Measurements from ENCODE around the gene CDC42EP5.
"Not testable (repeated sequence)": the region's sequence is repeated elsewhere in the genome, so short reads cannot be mapped to it uniquely, and the experiment has no call there.

The CDC42EP5 gene

GRCh38 chr19:54489341-54489740, 16.2 kb upstream of the CDC42EP5 start:
- no peak for DNase-seq

GRCh38 chr19:54485851-54486250, 12.8 kb upstream of the CDC42EP5 start:
- DNase-seq, result peak in 1 of 2 donors; percentile 22

DNA sequence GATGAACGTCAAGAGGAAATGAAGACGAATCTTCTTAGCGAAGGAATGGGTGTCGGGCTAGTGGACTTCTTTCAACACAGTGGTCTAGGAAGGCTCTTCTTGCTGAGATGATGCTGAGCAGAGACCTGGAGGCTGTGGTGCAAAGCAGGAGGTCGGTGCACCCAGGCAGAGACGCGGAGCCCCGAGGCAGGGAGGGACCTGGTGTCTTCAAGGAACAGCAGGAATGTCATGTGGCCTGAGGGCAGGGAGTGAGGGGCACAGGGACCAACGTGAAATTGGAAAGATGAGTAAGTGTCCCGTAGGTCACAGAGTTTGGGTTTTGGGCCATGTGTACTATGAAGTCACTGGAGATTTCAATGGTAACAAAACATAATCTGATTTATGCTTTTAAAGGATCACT, 11.4 kb upstream of the CDC42EP5 start:
- no peak for DNase-seq

GRCh38 chr19:54482889-54483288, 9.8 kb upstream of the CDC42EP5 start:
- peak; percentile 59 to 81 for DNase-seq

GRCh38 chr19:54481326-54481930, 8.3 kb upstream of the CDC42EP5 start:
- DNase-seq, result peak; percentile 12 to 25

GRCh38 chr19:54480051-54480450, 7.0 kb upstream of the CDC42EP5 start:
- DNase-seq, result peak; percentile 55 to 82

DNA sequence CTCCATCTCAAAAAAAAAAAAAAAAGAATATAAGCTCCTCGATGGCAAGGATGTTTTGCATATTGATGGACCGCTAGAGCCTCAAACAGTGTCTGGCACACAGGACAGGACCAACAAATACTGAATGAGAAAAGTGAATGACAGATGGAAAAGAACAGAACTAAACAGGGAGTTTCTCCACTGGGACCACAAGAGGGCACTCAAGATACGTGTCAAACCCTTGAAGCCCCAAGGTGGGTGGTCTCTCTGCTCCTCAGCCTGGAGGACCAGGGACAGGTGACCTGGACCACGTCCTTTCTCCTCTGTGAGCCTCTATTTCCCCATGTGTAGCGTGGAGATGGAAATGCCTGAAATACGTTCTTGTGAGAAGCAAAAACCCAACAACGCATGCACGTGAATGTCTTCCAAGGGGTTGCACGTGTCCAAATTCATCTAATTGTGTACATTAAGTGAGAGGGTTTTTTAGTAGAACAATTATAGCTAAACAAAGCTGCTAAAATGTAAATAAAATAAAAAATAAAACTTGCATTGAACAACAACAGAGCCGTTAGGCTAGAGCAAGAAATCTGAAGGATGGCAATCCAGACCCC, 5.7 kb upstream of the CDC42EP5 start:
- peak; percentile 30 to 33 for DNase-seq

DNA sequence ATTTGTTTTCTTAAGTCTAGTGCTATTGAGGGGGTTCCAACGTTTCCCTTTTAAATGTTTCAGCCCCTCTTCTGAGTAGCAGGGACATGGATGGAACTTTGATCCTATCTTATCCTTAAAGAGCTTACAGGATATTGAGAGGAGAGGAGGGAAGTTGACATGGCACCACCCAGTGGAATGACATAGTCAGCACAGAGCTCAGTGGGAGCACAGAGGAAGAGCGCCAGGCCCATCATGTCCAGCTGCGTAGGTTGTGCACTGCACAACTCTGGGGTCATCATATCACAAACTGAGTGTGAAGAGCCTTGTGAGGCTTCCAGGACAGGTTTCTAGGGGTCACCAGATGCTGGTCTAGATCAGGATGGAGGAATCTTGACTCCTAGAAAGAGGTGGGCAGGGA, 4.6 kb upstream of the CDC42EP5 start:
- DNase-seq, result peak; percentile 20 to 47

DNA sequence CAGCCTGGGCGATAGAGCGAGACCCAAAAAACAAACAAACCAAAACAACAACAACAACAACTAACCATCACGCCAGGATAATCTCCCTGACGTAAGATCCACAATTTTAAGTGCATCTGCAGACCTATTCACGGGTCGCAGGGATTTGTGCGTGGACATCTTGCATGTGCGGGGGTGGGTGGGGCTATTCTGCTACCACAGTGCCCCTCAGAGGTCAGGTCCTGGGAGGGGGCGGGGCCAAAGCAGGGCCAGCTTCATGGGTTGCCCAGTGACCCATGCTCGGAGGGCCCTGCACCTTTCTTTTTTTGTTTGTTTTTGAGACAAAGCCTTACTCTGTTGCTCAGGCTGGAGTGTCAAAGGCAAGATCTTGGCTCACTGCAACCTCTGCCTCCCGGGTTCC, 2.6 kb upstream of the CDC42EP5 start:
- DNase-seq, result no peak

DNA sequence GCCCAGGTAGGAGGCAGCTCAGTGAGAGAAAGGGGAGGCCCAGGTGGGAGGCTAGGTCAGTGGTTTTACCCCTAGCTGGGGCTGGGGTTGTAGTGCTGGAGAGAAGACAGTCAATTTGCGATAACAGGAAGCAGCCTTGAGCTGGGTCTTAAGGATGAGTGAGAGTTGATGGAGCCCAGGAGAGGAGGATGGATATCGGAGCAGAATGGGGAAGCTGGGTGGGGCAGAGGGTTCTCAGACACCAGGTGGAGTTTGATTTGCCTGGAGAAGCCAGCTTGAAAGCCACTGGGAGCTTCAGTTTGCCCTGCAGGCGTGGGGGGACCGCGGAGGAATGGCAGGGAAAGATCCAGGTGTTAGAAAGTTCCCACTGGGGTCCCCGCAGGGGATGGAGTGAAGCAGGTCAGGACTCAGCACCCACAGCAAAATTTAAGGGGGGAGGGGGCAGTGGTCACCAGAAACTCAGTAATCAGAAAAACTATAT, 836 bp upstream of the CDC42EP5 start:
- no peak for DNase-seq

GRCh38 chr19:54470991-54471782, 1.9 kb downstream of the CDC42EP5 start:
- DNase-seq, result peak in 1 of 2 donors; percentile 23

- no peak for DNase-seq
Observed at GRCh38 chr19:54470276-54470887, 2.7 kb downstream of the CDC42EP5 start.

DNA sequence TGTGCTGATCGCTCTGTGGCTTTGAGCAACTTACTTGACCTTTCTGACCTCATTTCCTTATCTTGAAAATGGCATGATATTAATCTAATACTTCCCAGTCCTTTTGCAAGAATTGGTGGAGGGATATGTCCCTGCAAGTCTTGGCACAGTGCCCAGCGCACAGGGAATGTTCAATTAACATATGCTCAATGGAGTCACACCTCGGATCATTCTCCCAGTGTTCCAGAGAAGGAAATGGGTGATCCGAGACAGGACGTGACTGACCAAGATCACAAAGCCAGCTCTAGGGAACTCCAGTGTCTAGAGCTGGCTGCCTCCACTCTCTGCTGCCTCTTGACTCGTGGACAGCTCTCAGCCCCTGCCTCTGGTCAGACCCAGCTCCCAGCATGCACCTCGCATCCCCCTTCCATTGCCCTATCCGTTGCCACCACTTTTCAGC, 3.6 kb downstream of the CDC42EP5 start:
- no peak for DNase-seq

DNA sequence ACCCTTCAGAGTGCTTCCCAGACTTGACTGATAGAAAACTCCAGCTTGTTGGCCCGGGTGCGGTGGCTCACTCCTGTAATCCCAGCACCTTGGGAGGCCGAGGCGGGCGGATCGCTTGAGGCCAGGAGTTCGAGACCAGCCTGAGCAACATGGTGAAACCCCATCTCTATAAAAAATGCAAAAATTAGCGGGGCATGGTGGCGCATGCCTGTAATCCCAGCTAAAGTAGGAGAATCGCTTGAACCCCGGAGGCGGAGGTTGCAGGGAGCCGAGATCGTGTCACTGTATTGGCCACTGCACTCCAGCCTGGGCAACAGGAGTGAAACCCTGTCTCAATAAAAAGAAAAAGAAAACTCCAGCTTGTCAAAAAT, 7.0 kb downstream of the CDC42EP5 start:
- DNase-seq, result not testable (repeated sequence)

DNA sequence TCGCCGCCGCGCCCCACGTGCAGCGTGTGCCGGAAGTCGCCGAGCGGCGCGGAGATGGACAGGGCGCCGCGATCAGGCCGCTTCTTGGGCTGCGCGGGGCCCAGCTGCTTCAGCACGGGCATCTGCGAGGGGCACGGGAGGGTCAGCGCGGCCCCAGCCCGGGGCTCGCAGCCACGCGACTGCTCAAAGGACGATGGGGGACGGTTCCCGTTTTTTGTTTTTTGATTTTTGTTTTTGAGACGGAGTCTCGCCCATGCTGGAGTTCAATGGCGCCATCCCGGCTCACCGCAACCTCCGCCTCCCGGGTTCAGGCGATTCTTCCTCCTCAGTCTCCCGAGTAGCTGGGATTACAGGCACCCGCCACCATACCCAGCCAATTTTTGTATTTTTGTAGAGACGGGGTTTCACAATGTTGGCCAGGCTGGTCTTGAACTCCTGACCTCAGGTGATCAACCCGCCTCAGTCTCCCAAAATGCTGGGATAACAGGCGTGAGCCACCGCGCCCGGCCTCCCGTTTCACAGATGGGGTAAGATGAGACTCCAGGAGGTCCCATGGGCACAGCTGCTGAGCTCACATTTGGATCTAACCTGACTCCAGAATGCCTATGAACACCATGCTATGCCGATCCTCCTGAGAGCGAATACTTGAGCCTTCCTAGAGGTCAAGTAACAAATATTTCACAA, 7.5 kb downstream of the CDC42EP5 start:
- DNase-seq, result no peak

DNA sequence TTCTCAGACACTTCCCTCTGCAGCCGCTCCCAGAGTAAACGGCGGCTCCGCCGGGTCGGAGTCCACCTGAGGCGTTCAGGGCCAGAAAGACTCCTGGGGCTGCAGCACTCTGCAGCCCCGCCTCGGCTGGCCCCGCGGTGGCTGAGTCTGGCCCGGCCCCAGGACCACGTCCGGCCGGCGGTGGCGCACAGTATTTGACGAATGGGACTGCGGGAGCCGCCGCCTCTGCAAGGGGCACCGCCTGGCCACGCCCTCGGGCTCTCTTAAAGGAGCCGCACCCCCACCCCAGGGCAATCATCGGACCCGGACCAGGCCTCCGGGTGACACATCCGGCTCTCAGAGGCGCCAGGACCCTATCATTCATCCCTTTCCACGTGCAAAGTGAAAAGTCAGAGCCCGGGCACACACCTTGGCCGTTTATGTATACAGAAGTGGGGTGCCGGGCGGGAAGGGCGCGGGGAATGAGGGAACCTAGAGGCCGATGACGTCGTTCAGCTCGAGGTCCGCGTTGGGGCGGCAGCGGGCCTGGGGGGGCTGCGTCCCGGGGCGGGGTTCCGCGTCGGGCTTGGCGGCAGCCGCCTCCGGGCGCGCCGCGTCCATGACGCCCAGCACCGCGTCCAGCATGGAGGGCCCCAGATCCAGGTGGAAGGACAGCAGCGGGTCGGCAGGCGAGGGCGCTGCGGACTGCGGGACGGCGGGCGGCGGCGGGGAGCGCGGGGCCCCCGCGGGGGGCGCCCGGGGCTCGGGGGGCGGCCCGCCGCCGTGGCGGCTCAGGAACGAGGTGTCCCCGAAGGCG, 8.3 kb downstream of the CDC42EP5 start:
- peak; percentile 89 to 93 for DNase-seq

DNA sequence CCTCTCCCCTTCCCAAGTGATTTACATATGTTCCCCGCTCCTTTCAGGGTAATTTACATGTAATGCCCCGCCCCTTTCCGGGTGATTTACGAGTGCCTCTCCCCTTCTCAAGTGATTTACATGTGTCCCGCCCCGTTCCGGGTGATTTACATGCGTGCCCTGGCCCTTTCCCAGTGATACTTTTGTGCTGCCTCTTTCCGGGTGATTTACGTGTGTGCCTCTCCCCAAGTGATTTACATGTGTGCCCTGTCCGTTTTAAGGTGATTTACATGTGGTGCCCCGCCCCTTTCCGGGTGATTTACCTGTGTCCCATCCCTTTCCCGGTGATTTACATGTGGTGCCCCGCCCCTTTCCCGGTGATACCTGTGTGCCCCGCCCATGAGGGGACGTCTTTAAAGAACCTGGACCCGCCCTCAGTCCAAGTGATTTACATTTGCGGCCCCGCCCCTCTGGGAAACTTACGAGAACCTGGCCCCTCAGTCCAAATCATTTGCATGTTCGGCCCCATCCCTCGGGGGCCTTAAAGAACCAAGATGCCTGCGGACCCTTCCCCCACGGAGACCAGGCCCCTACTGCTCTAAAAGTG, 9.0 kb downstream of the CDC42EP5 start:
- DNase-seq, result peak in 1 of 2 donors; percentile 94

GRCh38 chr19:54463531-54464043, 9.5 kb downstream of the CDC42EP5 start, which contains the start of gene LENG9:
Gene LENG9 (minus strand): TSS chr19:54463778. CDS start chr19:54463526, 252 bp downstream.
- DNase-seq, result peak; percentile 98 to 99

DNA sequence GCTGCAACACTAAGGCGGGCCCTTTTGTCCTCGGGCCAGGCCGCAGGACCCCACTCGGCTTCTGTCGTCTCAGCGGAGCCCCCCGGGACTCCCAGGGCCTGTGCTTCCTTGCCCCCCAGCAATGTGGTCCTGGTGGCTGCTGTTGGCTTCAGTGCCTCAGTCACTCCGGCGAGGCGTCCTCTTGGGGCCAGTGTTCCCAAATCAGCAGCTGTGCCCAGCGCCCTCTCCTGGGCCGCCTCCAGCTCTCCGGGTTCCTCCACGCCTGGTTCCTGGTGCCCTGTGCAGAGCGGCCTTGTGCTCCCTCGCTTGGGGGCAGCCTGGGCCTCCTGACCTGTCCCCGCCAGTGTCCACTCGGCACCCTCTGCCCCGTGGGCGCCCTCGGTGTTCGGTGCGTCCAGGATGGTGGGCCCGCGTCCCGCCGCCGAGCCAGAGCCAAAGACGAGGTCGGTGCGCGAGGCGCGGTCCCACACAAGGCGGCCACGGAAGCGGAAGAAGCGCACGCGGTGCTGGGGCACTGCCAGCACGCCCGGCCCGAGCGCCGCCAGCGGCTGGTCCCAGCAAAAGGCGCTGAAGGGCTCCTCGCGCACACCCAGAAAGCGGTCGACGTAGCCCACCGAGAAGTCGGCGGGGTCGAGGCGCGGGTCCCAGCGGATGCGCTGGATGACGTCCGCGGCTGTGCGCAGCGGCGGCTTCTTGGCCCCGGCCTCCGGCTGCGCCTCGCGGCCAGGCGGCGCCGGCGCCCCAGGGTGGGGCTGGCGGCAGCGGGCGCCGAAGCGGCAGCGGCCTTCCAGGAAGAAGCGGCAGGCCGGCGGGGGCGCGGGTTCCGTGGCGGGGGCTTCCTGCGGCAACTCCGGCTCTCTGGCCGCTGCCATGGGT, 10.2 kb downstream of the CDC42EP5 start:
- peak; percentile 71 to 82 for DNase-seq
